GM19438 (cell line): Measurements from ENCODE around the gene PDCD11.
"Not testable (repeated sequence)": the region's sequence is repeated elsewhere in the genome, so short reads cannot be mapped to it uniquely, and the experiment has no call there.

Experiments used
- ATAC-seq: cut with Tn5 transposase; IDR thresholded peaks from one replicate; pipeline ENCODE4 v1.9.1; 2021; ENCODE audit warnings: low read depth; ENCODE audit not compliant: unreplicated experiment

Gene PDCD11

GRCh38 chr10:103473261-103473671 lies 76.8 kb downstream of the PDCD11 start:
- no peak for ATAC-seq

- no peak for ATAC-seq
Observed at GRCh38 chr10:103474077-103474476, 77.7 kb downstream of the PDCD11 start.

- ATAC-seq = no peak
Observed at GRCh38 chr10:103475437-103475836, 79.0 kb downstream of the PDCD11 start.

- ATAC-seq = peak; percentile 48
Observed at GRCh38 chr10:103476046-103476768, 79.8 kb downstream of the PDCD11 start.

GRCh38 chr10:103478671-103479070 lies 82.2 kb downstream of the PDCD11 start:
- ATAC-seq = no peak

GRCh38 chr10:103479135-103479534 lies 82.7 kb downstream of the PDCD11 start, which contains the start of gene CALHM3:
Gene CALHM3 (minus strand): TSS chr10:103479240. CDS start chr10:103479032, 208 bp downstream.
- no peak for ATAC-seq

GRCh38 chr10:103480521-103480920 lies 84.1 kb downstream of the PDCD11 start:
- no peak for ATAC-seq

GRCh38 chr10:103481974-103482531 lies 85.6 kb downstream of the PDCD11 start:
- no peak for ATAC-seq

- ATAC-seq = not testable (repeated sequence)
Observed at GRCh38 chr10:103486635-103487409, 90.4 kb downstream of the PDCD11 start.

GRCh38 chr10:103487410-103487708 lies 90.9 kb downstream of the PDCD11 start:
- no peak for ATAC-seq

- no peak for ATAC-seq
Observed at GRCh38 chr10:103490986-103491314, 94.5 kb downstream of the PDCD11 start.

- ATAC-seq = no peak
Observed at GRCh38 chr10:103491729-103492364, 95.4 kb downstream of the PDCD11 start.

GRCh38 chr10:103492655-103493261 lies 96.3 kb downstream of the PDCD11 start:
- no peak for ATAC-seq

- ATAC-seq = no peak
Observed at GRCh38 chr10:103493362-103493915, 97.0 kb downstream of the PDCD11 start, which contains the start of gene NEURL1. Gene NEURL1 (plus strand): TSS chr10:103493705. CDS start chr10:103494388, 683 bp downstream.

- no peak for ATAC-seq
Observed at GRCh38 chr10:103493916-103494877, 97.8 kb downstream of the PDCD11 start.

- ATAC-seq = no peak
Observed at GRCh38 chr10:103495321-103495720, 98.9 kb downstream of the PDCD11 start.
